Prostate gland (tissue), 2 donors: ENCODE measurements around the gene SLC16A9. TPM values are rescaled to one million over a fixed set of nuclear protein-coding genes. Genes with fewer than 3 reads are reported as not detected.
"Not testable (repeated sequence)": the region's sequence is repeated elsewhere in the genome, so short reads cannot be mapped to it uniquely, and the experiment has no call there.

ENCODE experiments used
- DNase-seq: peaks from one replicate; pipeline ENCODE4 v3.0.0-alpha.2; 2019; ENCODE audit warnings: low spot score
- H3K27ac ChIP-seq, 2 donors: fragments of 200-600 bp; sonication (generic); 2 replicates each; pipeline ENCODE4 v1.5.1; 2017 to 2019
- H3K27me3 ChIP-seq: fragments of 200-600 bp; sonication (generic); replicated peaks from 2 replicates; pipeline ENCODE4 v1.5.1; 2019; ENCODE audit not compliant: insufficient read depth
- H3K36me3 ChIP-seq, 2 donors: fragments of 200-600 bp; sonication (generic); 1 replicate in 1 of 2; 2 replicates in 1 of 2; pipeline versions ENCODE4 v1.5.1 to v1.8.1; 2017 to 2019
- H3K4me1 ChIP-seq: fragments of 200-600 bp; sonication (generic); replicated peaks from 2 replicates; pipeline ENCODE4 v1.5.1; 2019
- H3K4me3 ChIP-seq, 2 donors: fragments of 200-600 bp; sonication (generic); 2 replicates each; pipeline ENCODE4 v1.5.1; 2017 to 2019
- H3K9me3 ChIP-seq: fragments of 200-600 bp; sonication (generic); 2 replicates; pipeline ENCODE4 v1.5.1; 2017
- POLR2A ChIP-seq: fragments of 450-650 bp; IDR thresholded peaks from one replicate; pipeline ENCODE4 v1.6.1; 2016; ENCODE audit warnings: antibody characterized with exemption, mild to moderate bottlenecking
- POLR2AphosphoS5 ChIP-seq: sonication (generic); formaldehyde crosslinking; IDR thresholded peaks from one replicate; pipeline ENCODE4 v1.6.1; 2017; ENCODE audit warnings: antibody characterized with exemption
- WGBS: methylation state at CpG from one replicate; pipeline ENCODE4 v1.1.5; 2018; 5-methylcytosine and 5-hydroxymethylcytosine counted together
- intact Hi-C: fragments of 100-400 bp; cut with DNase I; formaldehyde crosslinking; loops from one replicate; pipeline ENCODE4 v1.14.2; 2022
- total RNA-seq, 2 donors: library from RNA; depleted of rRNA; stranded (reverse); fragments of >200 nt; gene quantifications; one replicate each; pipeline ENCODE4 v1.1.0, GENCODE V29; 2016
- TF ChIP-seq, protein P1 (sequence below), 4 experiments: fragments of 200-600 bp in 2 of 4; fragments of 450-650 bp in 2 of 4; sonication (generic) in 2 of 4; IDR thresholded peaks; 1 replicate in 3 of 4; 2 replicates in 1 of 4; pipeline ENCODE4 v1.5.1; 2016 to 2019; ENCODE audit warnings: antibody characterized with exemption in 4 of 4, mild to moderate bottlenecking in 2 of 4, moderate library complexity in 2 of 4

Gene SLC16A9
- total RNA-seq, 2 donors from 2014 or later = 9.8 to 15.7 TPM

DNA sequence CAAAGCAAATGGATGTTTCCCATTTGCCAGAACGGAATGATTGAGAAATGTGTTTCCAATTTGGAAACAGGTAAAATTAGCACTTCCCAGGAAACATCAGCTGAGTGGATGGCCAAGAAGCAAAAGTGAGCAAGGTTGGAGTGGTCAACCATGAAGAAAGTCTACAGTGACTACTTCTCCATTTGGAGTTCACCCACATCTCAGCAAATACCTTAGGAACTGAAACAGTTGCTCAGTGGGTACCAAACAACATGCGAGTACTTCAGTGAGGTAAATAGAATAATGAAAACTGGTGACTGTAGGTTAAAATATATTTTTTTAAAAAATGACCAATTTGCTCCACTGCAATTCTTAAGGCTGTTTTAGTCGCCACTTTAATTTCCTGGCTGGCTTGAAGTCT, 57.7 kb downstream of the SLC16A9 start:
- no peak for DNase-seq
- WGBS = 91% methylated on average over 3 of the region's 3 CpGs
- no peaks in the 10 kb centered on the region for H3K36me3 ChIP-seq
- TF ChIP-seq POLR2AphosphoS5 (no peak), POLR2A (no peak)
- TF ChIP-seq, protein P1, sequence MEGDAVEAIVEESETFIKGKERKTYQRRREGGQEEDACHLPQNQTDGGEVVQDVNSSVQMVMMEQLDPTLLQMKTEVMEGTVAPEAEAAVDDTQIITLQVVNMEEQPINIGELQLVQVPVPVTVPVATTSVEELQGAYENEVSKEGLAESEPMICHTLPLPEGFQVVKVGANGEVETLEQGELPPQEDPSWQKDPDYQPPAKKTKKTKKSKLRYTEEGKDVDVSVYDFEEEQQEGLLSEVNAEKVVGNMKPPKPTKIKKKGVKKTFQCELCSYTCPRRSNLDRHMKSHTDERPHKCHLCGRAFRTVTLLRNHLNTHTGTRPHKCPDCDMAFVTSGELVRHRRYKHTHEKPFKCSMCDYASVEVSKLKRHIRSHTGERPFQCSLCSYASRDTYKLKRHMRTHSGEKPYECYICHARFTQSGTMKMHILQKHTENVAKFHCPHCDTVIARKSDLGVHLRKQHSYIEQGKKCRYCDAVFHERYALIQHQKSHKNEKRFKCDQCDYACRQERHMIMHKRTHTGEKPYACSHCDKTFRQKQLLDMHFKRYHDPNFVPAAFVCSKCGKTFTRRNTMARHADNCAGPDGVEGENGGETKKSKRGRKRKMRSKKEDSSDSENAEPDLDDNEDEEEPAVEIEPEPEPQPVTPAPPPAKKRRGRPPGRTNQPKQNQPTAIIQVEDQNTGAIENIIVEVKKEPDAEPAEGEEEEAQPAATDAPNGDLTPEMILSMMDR (IDR thresholded peaks at IDR 0.05) = no peak
- H3K9me3 ChIP-seq = no peaks in the 10 kb centered on the region
- no peaks in the 10 kb centered on the region for H3K27me3 ChIP-seq
- no peak overlapping the region for H3K4me3 ChIP-seq
- intact Hi-C loops = no loop called here
- H3K4me1 ChIP-seq = no peaks in the 10 kb centered on the region
- no peak overlapping the region for H3K27ac ChIP-seq

DNA sequence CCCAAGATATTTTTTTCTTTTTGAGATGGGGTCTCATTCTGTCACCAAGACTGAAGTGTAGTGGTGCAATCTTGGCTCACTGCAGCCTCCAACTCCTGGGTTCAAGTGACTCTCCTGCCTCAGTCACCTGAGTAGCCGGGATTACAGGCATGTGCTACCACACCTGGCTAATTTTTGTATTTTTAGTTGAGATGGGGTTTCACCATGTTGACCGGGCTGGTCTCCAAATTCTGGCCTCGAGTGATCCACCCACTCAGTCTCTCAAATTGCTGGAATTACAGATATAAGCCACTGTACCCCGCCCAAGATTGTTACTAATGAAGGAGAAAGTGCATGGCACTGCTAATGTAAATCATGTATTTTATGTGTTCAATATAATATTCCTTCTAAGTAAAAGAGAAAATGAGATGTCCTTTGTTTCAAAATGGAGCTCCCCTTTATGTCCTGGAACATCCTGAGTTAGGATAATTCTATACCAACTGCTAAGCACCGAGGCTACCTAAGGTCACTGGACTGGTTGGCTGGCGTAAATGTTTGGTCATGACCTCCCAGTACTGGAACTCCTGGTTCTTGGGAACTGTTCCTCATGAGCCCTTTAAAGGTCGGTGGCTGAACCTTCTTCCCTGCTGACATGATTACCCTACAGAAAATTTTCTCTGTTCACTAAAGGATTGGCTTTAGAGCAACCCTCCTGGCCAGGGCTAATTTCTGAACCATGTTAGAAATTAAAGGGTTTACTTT, 59.9 kb downstream of the SLC16A9 start:
- H3K27me3 ChIP-seq = no peaks in the 10 kb centered on the region
- H3K27ac ChIP-seq = no peak overlapping the region
- TF ChIP-seq, protein P1 (IDR thresholded peaks at IDR 0.05) = no peak
- TF ChIP-seq POLR2A = no peak
- no peaks in the 10 kb centered on the region for H3K36me3 ChIP-seq
- WGBS = 86% methylated on average over 7 of the region's 7 CpGs
- no peak overlapping the region for H3K4me3 ChIP-seq
- no peaks in the 10 kb centered on the region for H3K4me1 ChIP-seq
- no peaks in the 10 kb centered on the region for H3K9me3 ChIP-seq
- no peak for DNase-seq
- intact Hi-C loops = no loop called here

DNA sequence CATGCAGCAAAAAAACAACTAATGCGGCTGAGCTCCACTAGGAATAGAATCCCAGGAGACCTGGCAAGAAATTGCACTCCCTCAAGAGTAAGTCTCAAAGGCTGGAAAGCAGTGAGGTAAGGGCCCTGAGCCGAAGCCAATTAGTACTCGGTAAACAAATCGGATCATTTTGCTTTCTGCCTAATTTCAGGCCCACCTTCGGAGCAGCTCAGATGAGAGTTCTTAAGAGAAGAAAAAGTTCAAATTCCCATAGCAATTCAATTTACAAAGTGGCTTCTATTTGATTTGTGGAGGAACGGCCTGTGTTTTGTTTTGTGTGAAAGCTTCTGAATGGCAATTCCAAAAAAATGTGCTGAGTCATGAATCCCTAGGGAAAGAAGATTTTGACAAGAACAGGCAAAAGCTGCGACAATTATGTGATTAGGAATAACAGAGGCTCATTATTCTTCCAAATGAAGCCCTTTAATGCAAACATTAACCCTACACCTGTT, 60.9 kb downstream of the SLC16A9 start:
- no peaks in the 10 kb centered on the region for H3K36me3 ChIP-seq
- no peak for DNase-seq
- H3K27ac ChIP-seq = no peak overlapping the region
- WGBS = 24% methylated on average over 7 of the region's 7 CpGs
- no peak overlapping the region for H3K4me3 ChIP-seq
- H3K9me3 ChIP-seq = no peaks in the 10 kb centered on the region
- TF ChIP-seq, protein P1 (IDR thresholded peaks at IDR 0.05) = no peak
- TF ChIP-seq POLR2AphosphoS5 = no peak
- no peak for TF ChIP-seq POLR2A
- intact Hi-C loops = no loop called here
- H3K27me3 ChIP-seq = no peaks in the 10 kb centered on the region
- H3K4me1 ChIP-seq = no peaks in the 10 kb centered on the region

DNA sequence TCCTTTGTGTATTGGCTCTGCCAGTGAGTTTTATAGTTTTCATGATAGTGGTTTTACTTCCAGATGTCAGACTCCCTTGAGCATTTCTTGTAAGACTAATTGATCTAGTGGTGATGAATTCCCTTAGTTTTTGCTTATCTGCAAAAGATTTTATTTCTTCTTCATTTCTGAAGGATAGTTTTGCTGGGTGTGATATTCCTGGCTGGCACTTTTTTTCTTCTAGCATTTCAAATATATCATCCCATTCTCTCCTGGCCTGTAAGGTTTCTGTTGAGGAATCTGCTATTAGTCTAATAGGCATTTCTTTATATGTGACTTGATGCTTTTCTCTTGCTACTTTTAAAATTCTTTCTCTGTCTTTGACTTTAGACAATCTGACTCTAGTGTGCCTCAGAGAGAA, 64.8 kb downstream of the SLC16A9 start:
- Histone ChIP-seq H3K9me3 (no peaks in the 10 kb centered on the region), H3K4me1 (no peaks in the 10 kb centered on the region), H3K4me3 (no peak overlapping the region), H3K27me3 (no peaks in the 10 kb centered on the region), H3K36me3 (no peaks in the 10 kb centered on the region), H3K27ac (no peak overlapping the region)
- DNase-seq = no peak
- intact Hi-C loops = no loop called here
- TF ChIP-seq POLR2A = no peak
- no peak for TF ChIP-seq POLR2AphosphoS5
- TF ChIP-seq, protein P1 (IDR thresholded peaks at IDR 0.05) = no peak

DNA sequence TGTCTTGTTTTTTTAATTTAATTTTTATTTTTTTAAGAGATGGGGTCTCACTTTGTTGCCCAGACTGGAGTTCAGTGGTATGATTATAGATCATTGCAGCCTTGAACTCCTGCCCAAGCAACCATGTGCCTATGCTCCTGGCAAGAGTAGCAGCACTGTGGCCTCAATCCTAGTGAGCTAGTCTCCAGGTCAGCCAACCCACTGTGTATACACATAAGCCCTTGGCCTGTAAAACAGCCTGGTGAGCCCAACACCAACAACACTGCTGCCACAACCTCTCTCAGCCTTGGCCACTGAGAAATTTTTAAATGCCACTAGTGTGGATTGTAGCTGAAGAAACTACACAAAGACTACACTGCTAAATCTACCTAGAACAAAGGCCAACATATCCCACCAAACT, 68.0 kb downstream of the SLC16A9 start:
- H3K4me1 ChIP-seq, intact Hi-C loops, H3K9me3 ChIP-seq, H3K27me3 ChIP-seq, DNase-seq, H3K4me3 ChIP-seq, H3K36me3 ChIP-seq, H3K27ac ChIP-seq: not testable (repeated sequence)
